Testis (tissue), 3 donors: ENCODE data around the gene GABBR2. TPM values are rescaled to one million over a fixed set of nuclear protein-coding genes. Genes with fewer than 3 reads are reported as not detected.

Experiments
- DNase-seq: peaks from one replicate; pipeline ENCODE4 v3.0.0-alpha.2; 2019
- H3K27ac ChIP-seq, 2 donors: fragments of 200-600 bp; sonication (generic); one replicate each; pipeline ENCODE4 v1.5.1; 2019
- H3K27me3 ChIP-seq: fragments of 200-600 bp; sonication (generic); one replicate; pipeline ENCODE4 v1.5.1; 2019
- H3K36me3 ChIP-seq: fragments of 200-600 bp; sonication (generic); one replicate; pipeline ENCODE4 v1.5.1; 2017; ENCODE audit warnings: low read depth; ENCODE audit errors: missing control alignments
- H3K4me1 ChIP-seq: fragments of 200-600 bp; sonication (generic); one replicate; pipeline ENCODE4 v1.5.1; 2019
- H3K4me3 ChIP-seq, 2 donors: fragments of 200-600 bp; sonication (generic); one replicate each; pipeline ENCODE4 v1.5.1; 2017 to 2019
- H3K9me3 ChIP-seq: fragments of 200-600 bp; sonication (generic); one replicate; pipeline ENCODE4 v1.5.1; 2017
- POLR2A ChIP-seq: fragments of 450-650 bp; IDR thresholded peaks from one replicate; pipeline ENCODE4 v1.6.1; 2017; ENCODE audit warnings: antibody characterized with exemption, mild to moderate bottlenecking, moderate library complexity
- WGBS, 2 donors: methylation state at CpG; one replicate each; pipeline ENCODE4 v1.1.5; 2018; 5-methylcytosine and 5-hydroxymethylcytosine counted together
- intact Hi-C: fragments of 100-400 bp; cut with DNase I; formaldehyde crosslinking; loops from one replicate; pipeline ENCODE4 v1.15.1; 2023; ENCODE audit warnings: low total_unique reads
- polyA plus RNA-seq: library from polyadenylated mRNA; stranded (reverse); fragments of 350-450 nt; fragmentation: Illumina TruSeq; extraction: RNeasy Lipid Tissue Mini Kit (QIAGEN cat#74804); gene quantifications from one replicate; pipeline ENCODE4 v1.2.3, GENCODE V29; 2014; ENCODE audit warnings: low read depth, low replicate concordance; ENCODE audit not compliant: insufficient read depth
- total RNA-seq, 2 donors: library from RNA; depleted of rRNA; stranded (reverse); fragments of >200 nt; gene quantifications; one replicate each; pipeline ENCODE4 v1.2.3, GENCODE V29; 2016
- TF ChIP-seq, protein P1 (sequence below), 3 experiments: fragments of 450-650 bp in 2 of 3; fragments of 200-600 bp in 1 of 3; sonication (generic) in 1 of 3; IDR thresholded peaks; one replicate each; pipeline ENCODE4 v1.5.1; 2016 to 2019; ENCODE audit warnings: antibody characterized with exemption in 3 of 3, mild to moderate bottlenecking in 2 of 3, moderate library complexity in 1 of 3

The GABBR2 gene
- total and polyA plus RNA-seq, 3 donors from 2014 or later: 3.0 to 8.1 (median 6.9) TPM

DNA sequence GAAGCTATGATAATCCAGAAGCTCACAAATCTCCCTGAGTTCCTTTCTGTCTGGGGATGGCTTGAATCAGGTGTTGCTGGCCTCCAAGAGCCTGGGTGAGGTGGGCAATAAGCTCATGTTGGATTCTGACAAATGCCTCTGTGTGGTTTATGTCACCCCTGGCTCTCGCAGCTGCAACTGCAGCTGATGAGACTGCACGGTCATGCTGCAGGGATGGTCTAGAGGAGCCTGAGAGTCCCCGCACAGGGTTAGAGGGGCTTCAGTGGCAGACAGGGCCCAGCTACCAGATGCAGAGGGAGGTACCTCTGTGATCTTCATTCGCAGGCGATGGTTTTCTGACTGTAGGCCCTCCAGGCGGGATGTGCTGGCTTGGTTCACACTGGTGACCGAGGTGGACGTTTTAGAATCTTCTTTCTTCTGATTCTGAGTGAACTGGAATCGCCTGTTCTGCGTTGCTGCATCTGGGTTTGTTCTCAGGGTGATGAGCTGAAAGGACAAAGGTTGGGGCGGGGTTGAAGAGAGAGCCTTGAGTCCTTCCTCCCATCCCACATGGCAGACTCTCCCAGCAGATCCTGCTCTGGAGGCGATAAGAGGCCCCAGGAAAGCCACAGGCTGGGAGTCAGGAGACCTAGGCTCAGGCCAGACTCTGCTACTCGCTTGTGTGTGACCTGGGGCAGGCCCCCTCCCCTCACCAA lies 405.6 kb downstream of the GABBR2 start:
- H3K27ac ChIP-seq: peak overlapping the region in 1 of 2 donors; percentile 34
- H3K36me3 ChIP-seq: no peaks in the 10 kb centered on the region
- no peak for TF ChIP-seq POLR2A
- TF ChIP-seq, protein P1, sequence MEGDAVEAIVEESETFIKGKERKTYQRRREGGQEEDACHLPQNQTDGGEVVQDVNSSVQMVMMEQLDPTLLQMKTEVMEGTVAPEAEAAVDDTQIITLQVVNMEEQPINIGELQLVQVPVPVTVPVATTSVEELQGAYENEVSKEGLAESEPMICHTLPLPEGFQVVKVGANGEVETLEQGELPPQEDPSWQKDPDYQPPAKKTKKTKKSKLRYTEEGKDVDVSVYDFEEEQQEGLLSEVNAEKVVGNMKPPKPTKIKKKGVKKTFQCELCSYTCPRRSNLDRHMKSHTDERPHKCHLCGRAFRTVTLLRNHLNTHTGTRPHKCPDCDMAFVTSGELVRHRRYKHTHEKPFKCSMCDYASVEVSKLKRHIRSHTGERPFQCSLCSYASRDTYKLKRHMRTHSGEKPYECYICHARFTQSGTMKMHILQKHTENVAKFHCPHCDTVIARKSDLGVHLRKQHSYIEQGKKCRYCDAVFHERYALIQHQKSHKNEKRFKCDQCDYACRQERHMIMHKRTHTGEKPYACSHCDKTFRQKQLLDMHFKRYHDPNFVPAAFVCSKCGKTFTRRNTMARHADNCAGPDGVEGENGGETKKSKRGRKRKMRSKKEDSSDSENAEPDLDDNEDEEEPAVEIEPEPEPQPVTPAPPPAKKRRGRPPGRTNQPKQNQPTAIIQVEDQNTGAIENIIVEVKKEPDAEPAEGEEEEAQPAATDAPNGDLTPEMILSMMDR (IDR thresholded peaks at IDR 0.05): no peak
- H3K4me3 ChIP-seq: no peak overlapping the region
- peaks cover 14% of the 10 kb centered on the region for H3K4me1 ChIP-seq
- H3K27me3 ChIP-seq: no peaks in the 10 kb centered on the region
- DNase-seq: no peak
- intact Hi-C loops: no loop called here
- H3K9me3 ChIP-seq: no peaks in the 10 kb centered on the region
- WGBS, 2 donors: 89 to 91% methylated on average over 13 of the region's 13 CpGs

DNA sequence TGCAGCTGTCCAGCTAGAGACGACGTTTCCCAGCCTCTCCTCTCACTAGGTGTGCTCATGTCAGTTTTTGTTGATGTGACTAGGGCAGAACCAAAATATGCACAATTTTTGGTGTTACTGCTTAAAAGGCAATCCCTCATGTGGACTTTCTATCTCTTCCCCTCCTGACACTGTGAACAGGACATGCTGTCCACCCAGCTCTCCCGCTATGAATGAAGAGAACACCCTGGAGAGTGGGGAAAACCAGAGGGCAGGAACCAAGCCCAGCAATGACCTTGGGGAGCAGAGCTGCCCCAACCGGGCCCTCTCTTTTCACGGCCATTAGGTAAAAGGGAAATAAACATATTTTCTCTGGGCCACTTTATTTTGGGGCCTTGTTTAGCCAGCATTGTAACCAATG lies 406.6 kb downstream of the GABBR2 start:
- H3K27ac ChIP-seq: peak overlapping the region in 1 of 2 donors; percentile 34
- H3K9me3 ChIP-seq: no peaks in the 10 kb centered on the region
- no peaks in the 10 kb centered on the region for H3K36me3 ChIP-seq
- no peaks in the 10 kb centered on the region for H3K27me3 ChIP-seq
- TF ChIP-seq, protein P1 (IDR thresholded peaks at IDR 0.05): no peak
- no peak for TF ChIP-seq POLR2A
- peaks cover 14% of the 10 kb centered on the region for H3K4me1 ChIP-seq
- 27 to 42% methylated on average over 5 of the region's 5 CpGs for WGBS, 2 donors
- peak; percentile 40 for DNase-seq
- intact Hi-C loops: no loop called here
- H3K4me3 ChIP-seq: no peak overlapping the region

DNA sequence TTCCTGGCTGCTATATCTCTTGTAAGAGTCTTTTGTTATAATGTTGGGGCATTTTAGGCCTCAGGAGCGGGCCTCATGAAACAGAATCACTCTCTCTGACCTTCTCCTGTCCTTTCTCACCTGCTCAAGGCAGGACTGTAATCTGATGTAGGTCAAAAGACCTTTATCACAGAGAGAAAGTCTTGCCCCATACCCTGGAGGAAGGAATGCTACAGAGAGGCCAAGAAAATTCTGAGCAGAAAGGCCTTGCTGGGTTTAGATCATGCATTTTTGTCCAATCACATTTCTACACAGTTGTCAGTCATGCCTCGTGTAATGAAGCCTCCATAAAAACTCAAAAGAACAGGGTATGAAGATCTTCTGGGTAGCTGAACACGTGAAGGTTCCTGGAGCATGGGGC lies 408.1 kb downstream of the GABBR2 start:
- H3K36me3 ChIP-seq: no peaks in the 10 kb centered on the region
- DNase-seq: no peak
- H3K9me3 ChIP-seq: no peaks in the 10 kb centered on the region
- H3K27me3 ChIP-seq: no peaks in the 10 kb centered on the region
- no peak overlapping the region for H3K4me3 ChIP-seq
- 93 to 97% methylated on average over 3 of the region's 3 CpGs for WGBS, 2 donors
- no peak overlapping the region for H3K27ac ChIP-seq
- intact Hi-C loops: no loop called here
- TF ChIP-seq, protein P1 (IDR thresholded peaks at IDR 0.05): no peak
- no peak for TF ChIP-seq POLR2A
- peaks cover 14% of the 10 kb centered on the region for H3K4me1 ChIP-seq

DNA sequence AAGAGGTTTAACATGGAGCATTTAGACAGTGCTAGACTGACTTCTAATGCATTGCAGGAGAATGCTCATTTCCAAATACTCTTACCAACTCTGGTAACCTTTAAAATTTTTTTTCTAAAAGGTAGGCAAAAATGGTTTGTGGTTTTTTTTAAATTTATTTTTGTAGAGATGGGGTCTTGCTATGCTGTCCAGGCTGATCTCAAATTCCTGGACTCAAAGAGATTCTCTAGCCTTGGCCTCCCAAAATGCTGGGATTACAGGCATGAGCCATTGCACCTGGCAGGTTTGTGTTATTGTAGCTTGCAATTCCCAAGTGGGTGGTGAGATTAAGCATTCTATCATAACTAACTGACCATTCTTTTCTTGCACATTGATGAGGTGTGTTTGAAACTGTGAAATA lies 410.3 kb downstream of the GABBR2 start:
- TF ChIP-seq, protein P1 (IDR thresholded peaks at IDR 0.05): no peak
- TF ChIP-seq POLR2A: no peak
- H3K27ac ChIP-seq: no peak overlapping the region

DNA sequence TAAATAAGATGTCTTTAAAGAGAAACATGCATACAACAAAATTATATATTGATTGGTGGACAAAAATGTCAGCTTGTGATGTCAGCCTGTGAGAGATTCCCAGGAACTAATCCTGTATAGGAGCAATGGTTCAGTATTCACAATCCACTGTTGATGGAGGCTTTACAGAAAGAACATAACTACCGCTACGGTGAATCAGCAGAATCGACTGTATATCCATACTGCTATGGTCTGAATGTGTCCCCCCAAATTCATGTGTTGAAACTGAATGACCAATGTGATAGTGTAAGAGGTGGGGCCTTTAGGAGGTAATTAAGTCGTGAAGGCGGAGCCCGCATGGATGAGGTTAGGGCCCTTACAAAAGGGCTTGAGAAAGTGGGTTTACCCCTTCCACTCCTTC lies 412.9 kb downstream of the GABBR2 start:
- Histone ChIP-seq H3K27me3 (no peaks in the 10 kb centered on the region), H3K9me3 (no peaks in the 10 kb centered on the region), H3K4me3 (no peak overlapping the region), H3K27ac (no peak overlapping the region), H3K36me3 (no peaks in the 10 kb centered on the region), H3K4me1 (no peaks in the 10 kb centered on the region)
- intact Hi-C loops: no loop called here
- WGBS, 2 donors: 80 to 87% methylated on average over 6 of the region's 6 CpGs
- TF ChIP-seq POLR2A: no peak
- TF ChIP-seq, protein P1 (IDR thresholded peaks at IDR 0.05): no peak
- no peak for DNase-seq

More for the DNA sequence above, 410.3 kb downstream of the GABBR2 start:
- intact Hi-C loops: no loop called here
- Histone ChIP-seq H3K27me3 (no peaks in the 10 kb centered on the region), H3K9me3 (no peaks in the 10 kb centered on the region), H3K4me1 (peaks cover 14% of the 10 kb centered on the region), H3K4me3 (no peak overlapping the region), H3K36me3 (no peaks in the 10 kb centered on the region)
- DNase-seq: no peak
